Measurements from ENCODE around the gene GLYATL1. TPM values are rescaled to one million over a fixed set of nuclear protein-coding genes. Genes with fewer than 3 reads are reported as not detected.

GLYATL1 gene
- total and polyA plus RNA-seq, 2 donors (not counting 1 experiment from before 2014, with no cell fraction given) = 0.33 to 0.51 TPM

- H3K4me1 ChIP-seq (ENCODE audit: control insufficient read depth, extremely low read depth, insufficient read depth, low read length) = no peaks in the 10 kb centered on the region
- H3K4me3 ChIP-seq (replicated peaks in 1 of 4; ENCODE audit: control extremely low read depth in 1 of 4, insufficient read depth in 1 of 4, low read depth in 3 of 4, low read length in 4 of 4) = no peak overlapping the region
- H3K9ac ChIP-seq (ENCODE audit: insufficient read depth, low read length) = no peak overlapping the region
- no peaks in the 10 kb centered on the region for H3K36me3 ChIP-seq (ENCODE audit: control insufficient read depth, insufficient read depth, low read length)
- H4K20me1 ChIP-seq (ENCODE audit: control insufficient read depth, extremely low read depth, insufficient read depth, low read length) = no peaks in the 10 kb centered on the region
- no peak overlapping the region for H3K4me2 ChIP-seq (ENCODE audit: extremely low read depth, insufficient read depth, low read length)
- H3K27ac ChIP-seq (ENCODE audit: insufficient read depth, low read length) = no peak overlapping the region
- no peaks in the 10 kb centered on the region for H3K9me3 ChIP-seq (ENCODE audit: control insufficient read depth, insufficient read depth, low read depth, low read length)
- no peak overlapping the region for H2AFZ ChIP-seq (ENCODE audit: low read length)
- H3K79me2 ChIP-seq (ENCODE audit: control insufficient read depth, insufficient read depth, low read length) = no peaks in the 10 kb centered on the region
- DNase-seq (ENCODE audit: low read depth in 2 of 2) = no peak
- H3K27me3 ChIP-seq (ENCODE audit: control insufficient read depth, insufficient read depth, low read length) = no peaks in the 10 kb centered on the region
- no peak for TF ChIP-seq CTCF (conservative IDR thresholded peaks at IDR 0.05 in 1 of 2, IDR thresholded peaks at IDR 0.05 in 1 of 2; ENCODE audit: low read depth in 1 of 2, low read length in 2 of 2)
- no peak for TF ChIP-seq EZH2 (IDR thresholded peaks at IDR 0.05; ENCODE audit: low read length, missing control alignments)
Measured at GRCh38 chr11:58919980-58920379, 19.3 kb upstream of the GLYATL1 start.

GRCh38 chr11:58921778-58922390 is 17.4 kb upstream of the GLYATL1 start:
- no peak for DNase-seq (ENCODE audit: low read depth in 2 of 2)
- TF ChIP-seq EZH2 (IDR thresholded peaks at IDR 0.05; ENCODE audit: low read length, missing control alignments) = no peak
- TF ChIP-seq CTCF (conservative IDR thresholded peaks at IDR 0.05 in 1 of 2, IDR thresholded peaks at IDR 0.05 in 1 of 2; ENCODE audit: low read depth in 1 of 2, low read length in 2 of 2) = no peak
- Histone ChIP-seq H3K9ac (ENCODE audit: insufficient read depth, low read length) (no peak overlapping the region), H3K36me3 (ENCODE audit: control insufficient read depth, insufficient read depth, low read length) (no peaks in the 10 kb centered on the region), H3K27ac (ENCODE audit: insufficient read depth, low read length) (no peak overlapping the region), H3K4me2 (ENCODE audit: extremely low read depth, insufficient read depth, low read length) (no peak overlapping the region), H2AFZ (ENCODE audit: low read length) (no peak overlapping the region), H3K4me3 (replicated peaks in 1 of 4; ENCODE audit: control extremely low read depth in 1 of 4, insufficient read depth in 1 of 4, low read depth in 3 of 4, low read length in 4 of 4) (no peak overlapping the region), H3K4me1 (ENCODE audit: control insufficient read depth, extremely low read depth, insufficient read depth, low read length) (no peaks in the 10 kb centered on the region), H3K9me3 (ENCODE audit: control insufficient read depth, insufficient read depth, low read depth, low read length) (no peaks in the 10 kb centered on the region), H3K27me3 (ENCODE audit: control insufficient read depth, insufficient read depth, low read length) (no peaks in the 10 kb centered on the region), H4K20me1 (ENCODE audit: control insufficient read depth, extremely low read depth, insufficient read depth, low read length) (no peaks in the 10 kb centered on the region), H3K79me2 (ENCODE audit: control insufficient read depth, insufficient read depth, low read length) (no peaks in the 10 kb centered on the region)

GRCh38 chr11:58922479-58922878 is 16.8 kb upstream of the GLYATL1 start:
- Histone ChIP-seq H3K4me2 (ENCODE audit: extremely low read depth, insufficient read depth, low read length) (no peak overlapping the region), H3K4me1 (ENCODE audit: control insufficient read depth, extremely low read depth, insufficient read depth, low read length) (no peaks in the 10 kb centered on the region), H3K79me2 (ENCODE audit: control insufficient read depth, insufficient read depth, low read length) (no peaks in the 10 kb centered on the region), H3K4me3 (replicated peaks in 1 of 4; ENCODE audit: control extremely low read depth in 1 of 4, insufficient read depth in 1 of 4, low read depth in 3 of 4, low read length in 4 of 4) (no peak overlapping the region), H3K27ac (ENCODE audit: insufficient read depth, low read length) (no peak overlapping the region), H4K20me1 (ENCODE audit: control insufficient read depth, extremely low read depth, insufficient read depth, low read length) (no peaks in the 10 kb centered on the region), H3K36me3 (ENCODE audit: control insufficient read depth, insufficient read depth, low read length) (no peaks in the 10 kb centered on the region), H3K9me3 (ENCODE audit: control insufficient read depth, insufficient read depth, low read depth, low read length) (no peaks in the 10 kb centered on the region), H3K9ac (ENCODE audit: insufficient read depth, low read length) (no peak overlapping the region), H3K27me3 (ENCODE audit: control insufficient read depth, insufficient read depth, low read length) (no peaks in the 10 kb centered on the region), H2AFZ (ENCODE audit: low read length) (no peak overlapping the region)
- DNase-seq (ENCODE audit: low read depth in 2 of 2) = no peak
- TF ChIP-seq EZH2 (IDR thresholded peaks at IDR 0.05; ENCODE audit: low read length, missing control alignments) (no peak), CTCF (conservative IDR thresholded peaks at IDR 0.05 in 1 of 2, IDR thresholded peaks at IDR 0.05 in 1 of 2; ENCODE audit: low read depth in 1 of 2, low read length in 2 of 2) (no peak)

Data from fibroblast of lung (primary cell).